Left lung (tissue), 10 donors: ENCODE results near the gene ZNF841. TPM values are rescaled to one million over a fixed set of nuclear protein-coding genes. Genes with fewer than 3 reads are reported as not detected.

ENCODE experiments used
- ATAC-seq: fragments of 200-7000 bp; cut with Tn5 transposase; one replicate; pipeline ENCODE4 v1.9.1; 2020; ENCODE audit warnings: moderate library complexity
- DNase-seq, 4 donors: peaks; one replicate each; pipeline ENCODE4 v3.0.0-alpha.2; 2013 to 2020
- H3K27ac ChIP-seq, 2 donors: fragments of 200-600 bp; sonication (generic) in 1 of 2; one replicate each; pipeline versions ENCODE4 v1.5.0 to v1.8.0; 2020 to 2021
- H3K27me3 ChIP-seq, 2 donors: fragments of 200-600 bp; sonication (generic) in 1 of 2; one replicate each; pipeline versions ENCODE4 v1.5.0 to v1.8.0; 2020 to 2021
- H3K36me3 ChIP-seq, 2 donors: fragments of 200-600 bp; sonication (generic) in 1 of 2; one replicate each; pipeline versions ENCODE4 v1.5.0 to v1.8.0; 2020 to 2021
- H3K4me1 ChIP-seq, 2 donors: fragments of 200-600 bp; one replicate each; pipeline ENCODE4 v1.8.0; 2021
- H3K4me3 ChIP-seq, 2 donors: fragments of 200-600 bp; sonication (generic) in 1 of 2; one replicate each; pipeline versions ENCODE4 v1.5.0 to v1.8.0; 2020 to 2021; ENCODE audit warnings: mild to moderate bottlenecking in 1 of 2
- H3K9me3 ChIP-seq, 2 donors: fragments of 200-600 bp; sonication (generic) in 1 of 2; one replicate each; pipeline versions ENCODE4 v1.5.0 to v1.8.0; 2020 to 2021
- CTCF ChIP-seq, 2 donors: fragments of 200-600 bp; sonication (generic) in 1 of 2; IDR thresholded peaks; one replicate each; pipeline versions ENCODE4 v1.5.0 to v1.8.0; 2021; ENCODE audit warnings: antibody characterized with exemption in 2 of 2
- intact Hi-C, 2 donors: fragments of 100-400 bp; cut with DNase I; formaldehyde crosslinking; loops; one replicate each; pipeline versions ENCODE4 v1.11.2 to v1.14.2; 2022
- polyA plus RNA-seq, 6 donors: library from polyadenylated mRNA; unstranded; fragments of 120-200 nt; gene quantifications; one replicate each; pipeline ENCODE4 v1.2.1, GENCODE V29; 2013; ENCODE audit not compliant: insufficient read length in 6 of 6
- total RNA-seq, 2 donors: library from RNA; stranded (reverse); fragmentation: NEBNext Ultra II Directional; extraction: Animal tissue kit (Norgen Biotek cat#: 25700); gene quantifications; one replicate each; pipeline ENCODE4 v1.2.1, GENCODE V29; 2021
- donor health status: DM: no; HTN: yes; CAD: no.
- donor health status: DM: no; HTN: no; CAD: no.

Gene ZNF841
- total and polyA plus RNA-seq, 8 donors = 21.0 to 35.4 (median 31.8) TPM

- DNase-seq (peak; percentile 91 to 98 (median 97)), ATAC-seq (peak; percentile 97)
- H3K27ac ChIP-seq = peak within 1 kb of the TSS; percentile 94 to 96
- H3K9me3 ChIP-seq = peaks cover 0 to 32% of the 10 kb centered on the region in 2 donors
- intact Hi-C loops = loop anchor here in 1 of 2 donors (5.0 kb wide), 1 partner anchor 98 kb away; no protein-coding TSS in a partner anchor
- TF ChIP-seq CTCF (IDR thresholded peaks at IDR 0.05) = peak; percentile 58 to 80
- peak within 1 kb of the TSS; percentile 72 to 94 for H3K4me3 ChIP-seq
- no peaks in the 10 kb centered on the region for H3K36me3 ChIP-seq
- peaks cover 3 to 24% of the 10 kb centered on the region in 2 donors for H3K4me1 ChIP-seq
- H3K27me3 ChIP-seq = no peaks in the 10 kb centered on the region
Observed at GRCh38 chr19:52139252-52140031, 43.9 kb upstream of the ZNF841 start, which contains the start of gene ZNF616. ZNF616 (minus strand) TSS chr19:52139938; CDS start chr19:52130512, 9,426 bp downstream.

GRCh38 chr19:52138983-52139251, 43.4 kb upstream of the ZNF841 start:
- peak overlapping the region; percentile 94 to 96 for H3K27ac ChIP-seq
- ATAC-seq (no peak), DNase-seq (no peak)
- H3K4me1 ChIP-seq = peaks cover 3 to 24% of the 10 kb centered on the region in 2 donors
- TF ChIP-seq CTCF (IDR thresholded peaks at IDR 0.05) = no peak
- peak overlapping the region; percentile 72 to 94 for H3K4me3 ChIP-seq
- H3K9me3 ChIP-seq = peaks cover 0 to 32% of the 10 kb centered on the region in 2 donors
- no peaks in the 10 kb centered on the region for H3K27me3 ChIP-seq
- intact Hi-C loops = loop anchor here in 1 of 2 donors (5.0 kb wide), 1 partner anchor 98 kb away; no protein-coding TSS in a partner anchor
- H3K36me3 ChIP-seq = no peaks in the 10 kb centered on the region

- DNase-seq (peak in 3 of 4 donors; percentile 46 to 78 (median 56)), ATAC-seq (peak; percentile 19)
- intact Hi-C loops = loop anchor here in 1 of 2 donors (5.0 kb wide), 1 partner anchor 99 kb away; no protein-coding TSS in a partner anchor
- TF ChIP-seq CTCF (IDR thresholded peaks at IDR 0.05) = no peak
- Histone ChIP-seq H3K27ac (peak overlapping the region; percentile 94 to 96), H3K36me3 (peaks cover 0 to 4% of the 10 kb centered on the region in 2 donors), H3K4me1 (peaks cover 3 to 24% of the 10 kb centered on the region in 2 donors), H3K9me3 (peaks cover 0 to 32% of the 10 kb centered on the region in 2 donors), H3K4me3 (peak overlapping the region; percentile 72 to 94), H3K27me3 (no peaks in the 10 kb centered on the region)
Observed at GRCh38 chr19:52138278-52138982, 42.9 kb upstream of the ZNF841 start.

- no peak for TF ChIP-seq CTCF (IDR thresholded peaks at IDR 0.05)
- H3K4me3 ChIP-seq = no peak overlapping the region
- intact Hi-C loops = no loop called here
- ATAC-seq = no peak
- peaks cover 24 to 100% of the 10 kb centered on the region in 2 donors for H3K9me3 ChIP-seq
- H3K4me1 ChIP-seq = no peaks in the 10 kb centered on the region
- DNase-seq = no peak
- H3K36me3 ChIP-seq = peaks cover 18 to 100% of the 10 kb centered on the region in 2 donors
- H3K27me3 ChIP-seq = no peaks in the 10 kb centered on the region
- H3K27ac ChIP-seq = no peak overlapping the region
Observed at GRCh38 chr19:52120286-52120685, 24.7 kb upstream of the ZNF841 start.

- Histone ChIP-seq H3K27me3 (no peaks in the 10 kb centered on the region), H3K4me3 (no peak overlapping the region), H3K9me3 (peaks cover 33 to 100% of the 10 kb centered on the region in 2 donors), H3K4me1 (no peaks in the 10 kb centered on the region), H3K36me3 (peaks cover 0 to 64% of the 10 kb centered on the region in 2 donors), H3K27ac (no peak overlapping the region)
- intact Hi-C loops = no loop called here
- TF ChIP-seq CTCF (IDR thresholded peaks at IDR 0.05) = no peak
- DNase-seq (no peak), ATAC-seq (no peak)
Observed at GRCh38 chr19:52115526-52116053, 20.0 kb upstream of the ZNF841 start.
